Stimulated activated CD8-positive, alpha-beta memory T cell treated with anti-CD3 and anti-CD28 coated beads, Interleukin-15, amount 100 ng/mL, for 1 hour (primary cell): ENCODE results near the gene FAM193A.
"Not testable (repeated sequence)": the region's sequence is repeated elsewhere in the genome, so short reads cannot be mapped to it uniquely, and the experiment has no call there.

Source experiments
- DNase-seq: peaks from one replicate; pipeline ENCODE4 v3.0.0-alpha.2; 2020; ENCODE audit warnings: low read depth

Gene FAM193A

DNA sequence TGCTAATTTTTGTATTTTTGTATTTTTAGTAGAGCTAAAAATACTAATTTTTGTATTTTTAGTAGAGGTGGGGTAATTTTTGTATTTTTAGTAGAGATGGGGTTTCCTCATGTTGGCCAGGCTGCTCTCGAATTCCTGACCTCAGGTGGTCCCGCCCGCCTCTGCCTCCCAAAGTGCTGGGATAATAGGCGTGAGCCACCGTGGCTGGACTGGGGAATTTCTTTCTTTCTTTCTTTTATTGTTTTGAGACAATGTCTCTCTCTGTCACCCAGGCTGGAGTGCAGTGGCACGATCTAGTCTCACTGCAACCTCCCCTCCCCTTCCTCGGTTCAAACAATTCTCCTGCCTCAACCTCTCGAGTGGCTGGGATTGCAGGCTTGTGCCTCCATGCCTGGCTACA, 83.0 kb downstream of the FAM193A start:
- DNase-seq = no peak

DNA sequence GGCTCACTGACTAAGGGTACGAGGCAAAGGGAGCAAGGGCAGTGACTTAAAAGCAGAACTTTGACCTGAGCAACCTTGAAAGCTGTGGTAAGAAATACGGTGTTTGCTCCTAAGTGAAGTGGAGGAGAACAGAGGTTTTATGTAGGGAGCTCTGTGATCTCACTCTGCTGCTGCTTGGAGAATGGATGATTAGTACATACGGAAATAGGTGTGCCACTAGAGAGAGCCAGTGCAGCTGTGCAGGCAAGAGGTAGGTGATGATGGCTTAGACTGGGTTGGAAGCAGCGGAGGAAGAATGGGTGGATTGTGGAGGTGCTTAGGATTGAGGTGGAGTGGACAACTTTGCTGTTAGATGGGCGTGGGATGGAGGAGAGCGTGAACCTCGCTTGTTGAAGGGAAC, 85.0 kb downstream of the FAM193A start:
- no peak for DNase-seq

DNA sequence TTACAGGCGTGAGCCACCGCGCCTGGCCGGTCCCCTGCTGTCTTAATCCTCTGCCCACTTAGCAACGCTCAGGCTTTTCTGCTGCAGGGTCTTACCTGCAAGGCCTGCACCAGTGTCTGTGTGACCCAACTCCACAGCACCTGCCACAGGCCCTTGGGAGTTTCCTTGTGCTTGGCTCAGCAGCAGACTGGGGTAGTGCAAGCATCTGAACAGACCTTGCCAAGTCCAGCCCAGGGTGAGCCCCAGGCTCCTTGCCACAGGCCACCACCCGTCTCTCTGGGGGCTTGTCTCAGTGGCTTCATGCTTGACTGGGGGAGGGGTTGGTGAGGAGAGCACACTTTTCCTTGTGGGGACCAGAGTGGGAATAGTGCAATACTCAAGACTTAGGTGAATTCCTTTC, 87.0 kb downstream of the FAM193A start:
- DNase-seq = no peak

DNA sequence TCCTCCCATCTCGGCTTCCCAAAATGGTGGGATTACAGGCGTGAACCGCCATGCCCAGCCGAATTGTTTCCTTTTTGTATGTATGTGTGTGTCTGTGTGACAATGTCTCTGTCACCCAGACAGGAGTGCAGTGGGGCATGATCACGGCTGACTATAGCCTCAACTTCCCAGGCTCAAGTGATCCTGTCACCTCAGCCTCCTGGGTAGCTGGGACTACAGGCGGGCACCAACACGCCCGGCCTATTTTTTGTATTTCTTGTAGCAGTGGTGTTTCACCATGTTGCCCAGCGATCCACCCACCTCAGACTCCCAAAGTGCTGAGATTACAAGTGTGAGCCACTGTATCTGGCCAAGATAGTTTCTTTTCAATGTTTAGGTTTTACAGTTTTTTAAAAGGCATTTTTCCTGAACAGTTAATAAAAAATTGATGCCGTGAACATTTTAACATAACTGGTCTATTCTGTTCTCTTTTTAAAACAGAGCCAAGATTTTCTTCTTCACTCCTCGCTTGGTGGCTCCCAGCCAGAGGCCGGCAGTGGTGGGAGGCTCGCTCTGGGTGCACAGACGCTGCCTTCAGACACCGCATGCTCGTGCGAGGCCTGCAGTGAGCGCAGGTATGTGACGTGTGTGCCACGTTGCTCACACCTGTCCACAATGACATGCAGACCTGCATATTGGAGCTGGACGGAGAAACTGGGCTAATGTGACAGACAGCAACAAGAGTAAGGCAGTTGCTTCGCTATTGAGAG, 88.5 kb downstream of the FAM193A start:
- no peak for DNase-seq

DNA sequence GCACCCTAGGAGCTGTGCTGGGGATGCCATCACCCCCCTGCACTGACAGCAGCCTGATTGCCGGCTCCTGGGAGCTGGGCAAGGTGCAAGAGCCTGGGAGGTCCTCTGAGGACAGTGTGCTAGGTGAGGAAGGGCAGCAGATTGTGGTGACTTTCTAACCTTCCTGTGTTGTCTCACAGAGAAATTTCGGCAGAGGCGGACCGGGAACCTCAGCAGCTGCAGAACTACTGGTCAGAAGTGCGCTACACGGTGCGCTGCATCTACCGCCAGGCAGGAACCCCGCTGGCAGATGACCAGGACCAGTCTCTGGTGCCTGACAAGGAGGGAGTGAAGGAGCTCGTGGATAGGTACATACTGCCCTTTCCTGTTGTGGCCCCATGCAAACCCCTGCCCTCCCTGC, 89.8 kb downstream of the FAM193A start:
- no peak for DNase-seq

DNA sequence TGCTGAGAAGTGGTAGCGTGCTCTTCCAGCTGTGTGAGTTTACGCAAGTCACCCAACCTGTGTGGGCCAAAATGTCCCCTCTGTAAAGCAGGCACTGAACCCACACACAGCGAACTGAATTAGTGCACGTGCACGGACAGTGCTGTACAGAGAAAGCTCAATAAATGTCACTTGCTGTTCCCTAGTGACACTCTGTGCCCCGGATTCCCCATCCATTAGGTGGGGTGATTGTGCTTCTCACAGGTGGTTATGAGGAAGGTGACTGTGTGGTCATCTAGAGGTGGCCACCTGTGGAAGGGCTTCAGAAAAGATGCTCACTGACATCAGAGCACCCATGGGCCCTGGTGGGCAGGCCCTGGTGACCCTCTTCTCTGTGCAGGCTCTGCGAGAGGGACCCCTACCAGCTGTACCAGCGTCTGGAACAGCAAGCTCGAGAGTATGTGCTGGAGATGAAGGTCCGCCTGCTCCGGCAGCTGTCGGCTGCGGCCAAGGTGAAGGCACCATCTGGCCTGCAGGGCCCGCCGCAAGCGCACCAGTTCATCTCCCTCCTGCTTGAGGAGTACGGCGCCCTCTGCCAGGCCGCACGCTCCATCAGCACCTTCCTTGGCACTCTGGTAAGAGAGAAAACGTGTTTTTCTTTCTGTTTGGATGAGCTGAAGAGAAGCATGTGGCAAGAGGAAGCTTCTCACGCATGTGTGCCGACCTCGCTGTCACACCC, 94.3 kb downstream of the FAM193A start:
- no peak for DNase-seq

DNA sequence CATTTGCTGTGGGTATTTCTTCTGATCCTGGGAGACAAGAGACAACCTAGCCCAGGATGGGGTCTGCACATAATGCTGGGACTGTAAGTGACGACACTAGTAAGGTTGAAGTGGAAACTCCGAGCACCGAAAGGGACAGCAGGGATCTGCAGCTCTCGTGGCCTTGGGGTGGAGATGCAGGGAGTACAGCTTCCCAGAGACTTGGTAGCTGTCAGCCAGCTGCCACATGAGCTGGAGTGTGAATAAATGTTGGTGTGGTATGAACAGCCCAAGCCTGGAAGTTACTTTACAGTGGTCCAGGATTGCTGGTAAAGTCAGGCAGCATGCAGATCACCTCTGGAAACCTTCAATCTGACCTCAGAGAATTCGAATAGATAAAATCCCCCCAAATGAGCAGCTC, 97.6 kb downstream of the FAM193A start:
- DNase-seq = no peak

DNA sequence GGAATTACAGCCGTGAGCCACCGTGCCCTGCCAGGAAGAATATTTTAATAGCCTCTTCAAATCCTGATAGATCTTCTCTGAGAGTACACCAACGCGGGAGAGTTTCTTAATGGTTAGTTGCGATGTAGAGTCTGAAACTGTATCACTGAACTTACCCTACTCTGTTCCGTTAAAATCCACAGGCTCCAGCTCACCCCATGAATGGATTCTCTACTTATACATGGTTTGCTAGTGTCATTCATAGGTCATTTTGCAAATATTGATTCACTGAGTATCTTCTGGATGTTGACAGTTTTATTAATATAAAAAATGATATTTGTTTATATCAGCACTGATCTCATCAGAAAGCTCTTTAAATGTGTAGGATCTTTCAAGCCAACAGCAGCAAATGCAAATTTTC, 99.9 kb downstream of the FAM193A start:
- DNase-seq = no peak

DNA sequence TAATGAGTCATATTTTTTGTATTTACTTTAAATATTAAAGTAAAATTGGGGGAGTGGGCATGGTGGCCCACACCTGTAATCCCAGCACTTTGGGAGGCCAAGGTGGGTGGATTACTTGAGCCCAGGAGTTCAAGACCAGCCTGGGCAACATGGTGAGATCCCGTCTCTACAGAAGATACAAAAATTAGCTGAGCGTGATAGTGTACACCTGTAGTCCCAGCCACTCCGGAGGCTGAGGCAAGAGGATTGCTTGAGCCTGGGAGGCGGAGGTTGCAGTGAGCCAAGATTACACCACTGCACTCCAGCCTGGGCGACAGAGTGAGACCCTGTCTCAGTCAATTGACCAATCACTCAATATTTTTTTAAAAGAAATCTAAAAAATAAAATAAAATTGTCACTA, 100.5 kb downstream of the FAM193A start:
- not testable (repeated sequence) for DNase-seq

DNA sequence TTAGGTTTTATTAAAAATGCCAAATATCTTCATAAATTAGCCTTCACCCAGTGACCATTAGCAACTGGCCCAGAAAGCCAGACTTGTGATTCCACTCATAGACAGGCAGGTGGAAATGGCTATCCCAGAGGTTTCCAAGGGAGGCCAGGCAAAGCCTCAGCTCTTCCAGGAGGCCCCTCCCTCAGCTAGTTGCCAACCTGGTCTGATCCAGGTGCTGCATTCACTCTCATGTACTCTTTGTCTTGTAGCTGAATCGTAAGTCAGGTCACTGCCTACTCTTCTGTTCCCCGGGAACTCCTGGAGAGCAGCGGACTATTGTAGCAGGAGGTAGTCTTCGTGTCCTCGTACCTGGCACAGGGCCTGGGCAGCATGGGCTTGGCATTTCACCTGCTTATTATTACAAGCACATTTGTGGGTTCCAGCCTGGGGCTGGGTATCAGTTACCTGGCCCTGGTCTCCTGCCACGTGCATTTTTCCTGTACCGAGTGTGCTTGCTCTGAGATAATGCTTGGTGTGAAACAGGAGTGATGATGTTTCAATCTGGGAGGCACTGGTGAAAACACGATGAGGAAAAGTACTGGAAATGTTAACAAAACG, 101.6 kb downstream of the FAM193A start:
- DNase-seq = no peak

DNA sequence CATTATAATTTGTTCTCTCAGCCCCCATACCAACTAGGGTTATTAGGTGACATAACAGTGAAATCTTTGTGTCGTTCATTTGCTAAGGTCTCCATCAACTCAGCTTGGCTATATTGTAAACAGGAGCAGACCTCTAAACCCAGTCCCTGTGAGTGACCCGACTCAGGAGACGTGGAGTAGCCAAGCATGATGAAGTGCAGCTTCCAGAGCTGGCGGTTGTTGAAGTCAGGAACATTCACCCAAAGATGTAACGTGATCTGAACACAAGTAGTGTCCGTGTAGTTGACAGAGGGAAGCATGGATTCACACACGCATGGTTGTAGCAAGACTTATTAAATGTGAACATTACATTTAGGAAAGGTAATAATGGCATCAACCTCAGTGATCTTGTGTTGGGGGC, 102.3 kb downstream of the FAM193A start:
- DNase-seq = no peak

DNA sequence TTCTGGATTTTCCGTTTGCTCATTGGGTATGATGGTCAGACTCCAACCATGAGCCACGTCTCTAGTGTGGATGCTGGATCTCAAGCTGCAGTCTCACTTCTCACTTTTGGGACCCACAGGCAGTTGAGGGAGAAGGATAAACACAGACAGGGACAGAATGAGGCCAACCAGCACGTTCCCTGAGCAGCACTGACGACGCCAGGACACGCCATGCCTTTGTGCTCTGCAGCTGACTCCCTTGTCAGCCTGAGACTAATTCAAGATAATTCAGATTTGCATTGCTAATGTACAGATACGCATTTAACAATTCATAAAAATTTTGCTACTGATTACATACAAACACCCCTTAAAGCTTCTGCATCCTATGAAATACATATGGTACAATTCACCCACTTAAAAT, 106.5 kb downstream of the FAM193A start:
- no peak for DNase-seq

DNA sequence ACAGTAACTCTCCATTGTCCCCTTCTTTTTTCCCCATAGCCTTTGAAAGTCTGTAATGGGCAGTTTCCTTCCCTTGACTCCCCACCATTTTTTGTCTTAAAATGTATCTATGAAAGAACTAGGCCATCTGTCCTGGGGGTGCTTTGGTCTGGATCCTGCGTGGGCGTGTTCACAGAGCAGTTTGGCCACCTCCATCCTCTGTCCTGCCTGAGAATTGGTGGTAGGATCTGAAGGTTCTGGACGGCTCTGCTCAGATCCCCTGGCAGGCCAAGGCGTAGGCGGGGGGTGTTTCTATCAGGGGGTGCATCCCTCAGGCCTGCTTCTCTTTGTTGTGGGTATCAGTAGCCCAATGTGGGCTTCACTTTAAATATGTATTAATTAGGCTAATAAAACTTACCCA, 107.1 kb downstream of the FAM193A start:
- DNase-seq = no peak

DNA sequence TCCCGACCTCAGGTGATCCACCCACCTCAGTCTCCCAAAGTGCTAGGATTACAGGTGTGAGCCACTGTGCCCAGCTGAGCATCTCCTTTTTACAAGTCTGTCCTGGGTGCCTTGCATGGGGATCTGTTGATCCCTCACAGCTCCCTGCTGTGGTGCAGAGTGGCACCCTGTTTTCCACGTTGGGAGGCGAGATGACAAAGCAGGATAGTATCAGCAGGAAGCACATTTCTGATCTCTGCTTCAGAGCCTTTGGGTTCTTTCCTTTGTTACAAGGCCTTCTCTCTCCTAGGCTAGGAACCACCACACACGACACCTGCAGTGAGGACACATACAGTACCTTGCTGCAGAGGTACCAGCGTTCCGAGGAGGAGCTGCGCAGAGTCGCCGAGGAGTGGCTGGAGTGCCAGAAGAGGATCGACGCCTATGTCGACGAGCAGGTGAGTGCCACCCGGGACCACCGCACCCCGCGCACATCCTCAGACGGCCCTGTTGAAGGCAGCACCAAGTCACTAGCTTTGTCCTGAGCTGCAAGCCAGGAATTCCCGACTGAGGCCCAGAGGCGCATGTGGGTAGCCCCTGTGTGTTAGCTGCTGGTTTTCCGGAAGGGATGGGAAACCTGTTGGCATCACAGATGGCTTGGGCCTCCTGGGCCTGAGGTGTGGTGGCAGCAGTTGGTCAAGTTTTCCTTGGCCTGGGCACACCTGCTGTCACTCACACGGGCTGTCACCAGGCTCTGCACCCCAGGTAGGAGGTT, 110.1 kb downstream of the FAM193A start:
- DNase-seq = no peak

DNA sequence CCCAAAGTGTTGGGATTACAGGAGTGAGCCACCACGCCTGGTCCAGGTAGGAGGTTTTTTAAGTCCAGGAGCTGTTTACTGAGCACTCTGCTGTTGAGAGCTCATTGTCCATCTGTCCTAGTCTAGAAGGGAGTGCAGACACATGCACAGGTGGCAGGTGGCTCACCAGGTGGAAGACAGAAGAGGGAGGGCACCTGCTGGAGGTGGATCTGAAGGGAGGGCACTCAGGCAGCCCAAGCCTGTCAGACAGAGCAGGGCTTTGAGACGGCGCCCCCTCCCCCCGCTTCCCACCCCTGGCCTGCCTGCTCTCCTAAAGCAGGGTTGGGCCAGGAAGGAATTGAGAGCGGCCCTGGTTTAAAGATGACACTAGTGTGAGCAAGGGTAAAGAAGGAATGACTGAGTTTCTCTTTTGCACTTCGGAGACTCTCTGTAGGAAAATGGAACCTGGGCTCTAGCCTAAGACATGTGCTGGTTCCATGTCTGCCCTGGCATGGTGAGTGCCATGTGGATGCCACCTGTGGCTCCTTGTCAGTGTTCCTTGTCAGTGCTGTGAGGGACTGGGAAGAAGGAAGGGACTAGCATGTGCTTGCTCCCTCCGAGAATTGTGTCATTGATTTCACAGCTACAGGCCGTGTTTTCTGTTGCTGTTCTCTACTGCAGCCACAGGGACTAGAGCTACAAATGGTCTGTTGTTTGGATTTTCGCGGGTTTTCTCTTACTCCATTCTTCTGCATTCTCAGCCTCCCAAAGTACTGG, 111.1 kb downstream of the FAM193A start:
- DNase-seq = no peak

DNA sequence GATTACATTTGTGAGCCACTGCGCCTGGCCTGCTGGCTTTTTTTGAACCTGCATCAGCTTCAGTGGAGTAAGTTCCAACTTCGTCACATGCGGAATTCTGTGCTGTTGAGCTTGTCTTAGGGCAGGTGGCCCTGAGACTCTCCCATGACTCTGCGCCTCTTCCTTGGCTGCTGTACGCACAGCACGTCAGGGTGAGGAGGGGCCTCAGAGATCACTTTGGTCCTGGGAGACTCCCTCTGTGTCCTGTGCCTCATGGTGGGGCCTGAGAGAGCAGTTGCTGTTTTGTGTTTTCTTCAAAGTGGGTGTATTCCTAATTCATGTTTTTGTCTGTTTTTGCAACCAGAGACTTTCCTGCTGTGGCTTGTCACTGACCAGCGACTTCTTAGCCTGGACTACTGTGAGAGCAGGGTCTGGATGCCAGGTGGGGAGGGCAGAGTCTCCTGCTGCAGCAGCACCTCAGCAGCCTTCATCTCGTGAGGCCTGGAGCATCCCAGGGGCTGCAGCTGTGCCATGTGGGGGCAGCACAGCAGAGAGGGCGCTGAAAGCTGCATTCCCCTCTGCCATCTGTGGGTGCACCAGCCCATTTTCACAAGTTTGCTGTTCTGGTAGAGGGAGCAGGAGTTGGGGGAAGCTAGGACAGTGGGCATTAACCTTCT, 111.8 kb downstream of the FAM193A start:
- DNase-seq = no peak

DNA sequence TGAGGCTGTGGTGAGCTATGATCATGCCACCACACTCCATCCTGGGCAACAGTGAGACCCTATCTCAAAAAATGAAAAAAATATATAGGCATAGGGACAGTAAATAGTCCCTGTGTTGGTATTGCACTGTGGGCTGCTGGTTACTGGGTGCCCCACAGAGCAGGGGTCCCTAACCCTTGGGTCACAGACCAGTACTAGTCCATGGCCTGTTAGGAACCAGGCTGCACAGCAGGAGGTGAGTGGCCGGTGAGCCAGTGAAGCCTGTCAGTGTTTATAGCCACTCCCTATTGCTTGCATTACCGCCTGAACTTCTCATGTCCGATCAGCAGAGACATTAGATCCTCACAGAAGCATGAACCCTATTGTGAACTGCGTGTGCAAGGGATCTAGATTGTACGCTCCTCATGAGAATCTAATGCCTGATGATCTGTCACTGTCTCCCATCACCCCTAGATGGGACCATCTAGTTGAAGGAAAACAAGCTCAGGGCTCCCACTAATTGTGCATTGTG, 113.2 kb downstream of the FAM193A start:
- no peak for DNase-seq

DNA sequence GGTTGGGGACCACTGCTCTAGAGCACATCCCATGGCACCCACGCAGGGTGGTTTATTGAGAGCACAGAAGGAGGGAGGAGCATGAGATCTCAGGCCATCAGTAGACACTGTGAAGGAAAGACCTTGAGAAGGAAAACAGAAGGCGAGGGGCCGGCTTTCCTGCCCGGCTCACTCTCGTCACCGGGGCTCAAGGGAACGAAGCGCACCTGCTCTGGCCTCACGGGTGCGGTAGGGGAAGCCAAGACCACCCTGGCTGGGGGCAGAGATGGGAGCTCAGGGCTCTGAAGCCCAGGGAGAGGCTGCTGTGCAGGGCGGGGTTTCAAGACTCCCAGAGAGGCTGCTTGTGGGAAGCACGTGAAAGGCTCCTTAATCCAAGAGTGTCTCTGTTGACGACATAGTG, 113.8 kb downstream of the FAM193A start:
- no peak for DNase-seq

DNA sequence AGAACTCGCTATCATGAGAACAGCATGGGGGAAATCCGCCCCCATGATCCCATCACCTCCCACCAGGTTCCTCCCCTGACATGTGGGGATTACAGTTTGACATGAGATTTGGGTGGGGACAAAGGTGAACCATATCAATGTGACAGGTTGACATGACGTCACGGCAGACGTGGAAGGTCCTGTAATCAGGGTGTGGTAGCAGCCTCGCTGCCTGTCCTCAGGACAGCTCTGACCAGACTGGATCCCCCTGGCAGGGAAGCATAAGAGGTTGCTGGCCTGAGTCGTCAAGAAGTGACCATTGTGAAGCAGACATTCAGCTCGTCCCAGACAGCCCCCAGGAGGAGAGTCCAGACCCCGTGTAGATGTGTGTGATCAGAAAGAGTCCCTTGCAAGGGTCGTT, 115.1 kb downstream of the FAM193A start:
- DNase-seq = no peak

DNA sequence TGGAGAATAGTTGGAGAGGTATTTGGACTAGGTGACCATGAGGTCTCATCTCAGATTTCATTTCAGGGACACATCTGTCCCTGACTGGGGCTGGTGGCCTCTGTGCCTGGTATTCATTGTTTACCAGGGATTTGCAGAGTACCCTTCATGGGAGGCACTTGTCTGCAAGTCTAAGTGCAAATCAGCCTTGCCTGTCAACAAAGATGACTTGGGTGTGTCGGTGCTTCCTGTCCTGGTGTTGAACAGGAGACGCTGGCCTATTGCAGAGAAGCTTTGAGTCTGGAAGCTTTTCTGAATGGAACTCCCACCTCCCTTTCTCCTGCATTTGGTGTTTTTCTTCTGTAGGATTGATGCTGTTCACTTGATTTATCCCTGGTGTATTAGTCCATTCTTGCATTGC, 115.6 kb downstream of the FAM193A start:
- no peak for DNase-seq
